ENCODE data around the gene ALDH3B2.
"Not testable (repeated sequence)": the region's sequence is repeated elsewhere in the genome, so short reads cannot be mapped to it uniquely, and the experiment has no call there.

ALDH3B2 gene

GRCh38 chr11:67682126-67683034 lies 8.0 kb upstream of the ALDH3B2 start:
- not testable (repeated sequence) for DNase-seq

DNA sequence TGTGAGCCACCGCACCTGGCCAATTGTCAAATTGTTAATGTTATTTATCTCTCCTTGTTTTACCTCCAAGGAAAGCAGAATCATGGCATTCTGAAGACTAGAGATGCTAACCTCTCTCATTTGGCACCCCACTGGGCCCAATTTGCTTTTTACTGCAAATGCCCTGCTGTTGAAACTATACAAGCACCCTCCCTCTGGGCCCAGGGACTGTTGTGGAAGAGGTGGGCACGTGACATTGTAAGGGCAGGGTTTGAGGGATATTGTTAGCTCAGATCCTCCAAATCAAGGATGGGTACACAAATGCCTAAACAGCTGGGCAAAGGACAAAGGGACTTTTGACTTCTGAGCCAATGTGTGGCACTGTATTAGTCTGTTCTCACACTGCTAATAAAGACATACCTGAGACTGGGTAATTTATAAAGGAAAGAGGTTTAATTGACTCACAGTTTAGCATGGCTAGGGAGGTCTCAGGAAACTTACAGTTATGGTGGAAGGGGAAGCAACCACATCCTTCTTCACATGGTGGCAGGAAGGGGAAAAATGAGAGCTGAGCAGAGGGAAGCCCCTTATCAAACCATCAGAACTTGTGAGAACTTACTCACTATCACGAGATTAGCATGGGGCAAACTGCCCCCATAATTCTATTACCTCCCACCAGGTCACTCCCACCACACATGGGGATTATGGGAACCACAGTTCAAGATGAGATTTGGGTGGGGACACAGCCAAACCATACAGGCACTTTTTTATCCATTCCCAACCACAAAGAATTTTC lies 6.5 kb upstream of the ALDH3B2 start:
- DNase-seq: no peak

GRCh38 chr11:67675058-67675747 lies 780 bp upstream of the ALDH3B2 start:
- no peak for DNase-seq

- no peak for DNase-seq
Measured at GRCh38 chr11:67673902-67674301, 521 bp downstream of the ALDH3B2 start.

DNA sequence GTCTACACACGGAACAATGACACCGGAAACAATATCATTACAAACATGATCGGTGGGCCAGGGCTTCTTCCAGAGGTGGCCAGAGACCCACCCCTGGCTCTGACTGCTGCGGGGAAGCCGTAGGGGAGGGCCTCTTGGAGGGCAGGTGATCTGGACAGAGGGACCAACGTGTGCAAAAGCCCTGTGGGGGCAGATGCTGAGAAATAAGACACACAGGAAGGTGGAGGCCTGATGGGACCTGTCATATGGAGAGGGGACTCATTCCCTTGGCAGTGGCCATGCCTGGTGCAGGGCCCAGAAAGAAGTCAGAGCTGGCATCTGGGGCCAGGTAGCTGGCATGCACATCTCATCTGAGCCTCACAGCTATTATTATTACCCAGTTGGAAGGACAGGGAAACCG lies 1.1 kb downstream of the ALDH3B2 start:
- no peak for DNase-seq

- no peak for DNase-seq
Measured at GRCh38 chr11:67671211-67671520, 3.3 kb downstream of the ALDH3B2 start.

- DNase-seq: no peak
Measured at GRCh38 chr11:67670316-67671210, 3.9 kb downstream of the ALDH3B2 start.

DNA sequence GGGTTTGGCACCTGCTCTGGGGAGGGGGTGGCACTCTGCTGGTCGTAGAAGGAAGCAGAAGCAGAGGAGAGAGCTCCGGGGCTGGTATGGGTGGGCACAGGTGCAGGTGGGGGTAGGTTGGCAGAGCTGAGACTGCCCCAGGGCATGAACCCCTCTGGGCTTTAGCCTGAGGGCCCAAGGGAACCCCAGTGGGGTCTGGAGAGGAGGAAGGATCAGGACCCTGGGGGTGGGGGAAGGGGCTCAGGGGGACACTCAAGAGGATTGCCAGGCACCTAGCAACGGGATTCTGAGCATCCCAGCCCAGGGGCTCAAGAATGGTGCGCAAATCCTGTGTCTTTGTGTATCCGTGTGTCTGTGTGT lies 6.3 kb downstream of the ALDH3B2 start:
- no peak for DNase-seq

- DNase-seq: no peak
Measured at GRCh38 chr11:67667490-67668191, 6.8 kb downstream of the ALDH3B2 start.

GRCh38 chr11:67666676-67667489 lies 7.5 kb downstream of the ALDH3B2 start:
- DNase-seq: no peak

DNA sequence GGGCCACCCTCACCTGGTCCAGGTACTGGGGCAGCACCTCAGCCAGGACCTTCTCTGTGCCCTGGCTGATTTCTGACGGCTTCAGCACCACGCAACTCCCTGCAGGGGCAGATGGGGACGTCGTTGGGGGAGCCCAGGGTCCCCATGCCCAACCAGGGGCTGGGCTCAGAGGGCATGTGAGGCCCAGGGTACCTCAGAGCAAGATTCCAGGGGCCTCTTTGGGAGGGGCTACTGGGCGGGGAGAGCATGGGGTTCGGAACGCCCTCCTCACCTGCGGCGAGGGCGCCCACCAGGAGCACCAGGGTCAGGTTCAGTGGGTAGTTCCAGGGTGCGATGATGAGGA lies 8.1 kb downstream of the ALDH3B2 start:
- DNase-seq: no peak

DNA sequence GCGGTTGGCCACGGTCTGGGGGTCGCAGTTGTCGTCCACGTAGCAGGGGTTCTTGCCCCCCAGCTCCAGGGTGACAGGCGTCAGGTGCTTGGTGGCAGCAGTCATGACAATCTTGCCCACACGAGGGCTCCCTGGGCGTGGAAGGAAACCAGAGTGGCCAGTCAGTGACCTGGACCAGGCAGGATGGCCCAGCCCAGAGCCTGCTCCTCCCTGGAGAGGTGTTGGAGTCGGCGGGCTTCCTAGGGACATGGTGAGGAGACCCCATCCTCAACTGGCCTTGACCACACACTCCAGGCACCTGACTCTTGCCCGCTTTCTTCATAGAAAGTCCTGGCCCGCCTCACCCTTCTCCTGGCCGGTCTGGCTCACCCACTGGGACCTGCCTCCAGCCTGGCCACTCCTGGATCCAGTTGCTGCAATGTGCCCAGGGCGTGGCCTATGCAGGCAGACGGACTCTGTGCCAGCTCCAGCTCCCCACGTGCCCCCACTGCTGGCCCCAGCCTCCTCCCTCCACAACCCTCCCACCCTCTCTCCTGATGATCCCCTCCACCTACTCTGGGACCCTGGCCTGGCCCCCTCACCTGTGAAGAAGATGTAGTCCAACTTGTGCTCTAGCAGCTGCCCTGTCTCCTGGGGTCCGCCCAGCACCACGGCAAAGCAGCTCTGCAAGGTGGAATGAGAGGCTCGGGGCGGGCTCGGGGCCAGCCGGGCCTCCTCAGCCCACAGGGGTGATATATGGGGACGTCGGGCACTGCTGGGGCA lies 8.7 kb downstream of the ALDH3B2 start:
- DNase-seq: no peak

- no peak for DNase-seq
Measured at GRCh38 chr11:67664696-67665540, 9.5 kb downstream of the ALDH3B2 start.

GRCh38 chr11:67664213-67664585 lies 10.2 kb downstream of the ALDH3B2 start:
- DNase-seq: no peak

DNA sequence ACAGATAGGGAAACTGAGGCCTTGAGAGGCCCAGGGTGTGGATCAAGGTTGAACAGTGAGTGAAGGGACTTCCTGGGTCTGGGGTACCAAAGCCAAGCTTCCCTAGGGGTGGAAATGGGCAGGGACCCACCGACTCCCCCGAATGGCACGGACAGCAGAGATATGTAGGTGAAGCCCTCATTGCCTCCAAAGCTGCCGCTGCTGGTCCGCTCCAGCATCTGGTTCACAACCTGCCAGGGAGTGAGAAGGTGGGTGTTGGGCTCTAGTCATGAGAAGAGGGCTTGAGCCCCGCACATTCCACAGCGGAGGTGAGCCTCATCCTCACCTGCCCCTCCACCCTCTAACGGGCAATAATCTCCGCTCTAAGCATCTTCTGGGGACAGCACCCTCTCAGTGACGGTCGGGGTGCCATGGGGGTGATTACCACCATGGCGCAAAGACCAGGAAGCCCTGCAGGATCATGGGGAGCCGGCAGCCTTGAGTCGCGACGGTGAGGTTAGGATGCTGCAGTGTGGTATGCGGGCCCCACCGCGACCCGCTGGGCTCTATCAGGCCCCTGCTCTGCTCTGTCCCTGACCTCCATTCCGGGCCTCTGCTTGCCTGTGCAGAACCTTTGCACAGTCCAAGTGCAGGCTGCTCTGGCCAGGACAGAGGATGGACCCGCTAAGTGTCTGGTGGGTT lies 10.8 kb downstream of the ALDH3B2 start:
- DNase-seq: no peak

DNA sequence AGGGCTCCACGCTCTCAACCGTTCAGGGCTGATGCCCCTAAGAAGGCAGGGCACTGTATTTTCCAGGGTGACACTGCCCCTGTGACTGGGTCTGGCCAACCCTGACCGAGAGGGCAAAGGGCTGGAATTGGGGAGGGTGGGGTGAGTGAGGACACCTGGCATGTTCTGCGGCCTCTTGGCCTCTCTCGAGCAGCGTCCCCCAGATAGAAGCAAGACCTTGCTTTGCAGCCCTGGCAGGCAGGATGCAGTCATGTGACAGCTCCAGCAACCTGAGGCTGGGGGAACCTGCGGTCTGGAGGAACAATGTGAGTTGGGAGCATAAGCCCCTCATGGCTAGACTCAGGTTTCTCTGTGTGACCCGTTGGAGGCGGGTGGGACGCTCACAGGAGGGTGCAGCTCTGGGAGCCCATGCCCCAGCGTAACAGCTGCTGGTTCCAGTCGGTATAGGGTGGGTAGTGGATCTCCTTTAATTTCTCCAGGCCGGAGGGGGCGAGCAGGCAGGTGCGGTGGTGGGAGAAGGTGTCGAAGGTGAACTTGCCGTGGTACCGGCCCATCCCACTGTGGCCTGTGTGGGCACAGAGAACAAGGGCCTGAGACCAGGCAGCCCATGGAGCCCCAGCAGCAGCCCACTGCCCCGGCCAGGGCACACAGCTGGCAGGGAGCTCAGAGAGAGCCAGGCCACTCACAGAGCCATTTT lies 11.4 kb downstream of the ALDH3B2 start:
- DNase-seq: no peak

- no peak for DNase-seq
Measured at GRCh38 chr11:67662142-67662834, 12.1 kb downstream of the ALDH3B2 start.

GRCh38 chr11:67660752-67661151 lies 13.7 kb downstream of the ALDH3B2 start:
- DNase-seq: not testable (repeated sequence)
